C4-2B (cell line): ENCODE results near the gene HBE1.

Experiments used
- H3K27ac ChIP-seq: fragments of 450-650 bp; 2 replicates; pipeline ENCODE4 v1.5.1; 2017
- CTCF ChIP-seq: fragments of 450-650 bp; conservative IDR thresholded peaks from 2 replicates; pipeline ENCODE4 v1.5.1; 2017; ENCODE audit warnings: mild to moderate bottlenecking
- ZFX ChIP-seq: fragments of 450-650 bp; IDR thresholded peaks from 2 replicates; pipeline ENCODE4 v1.6.1; 2017

HBE1 gene

GRCh38 chr11:5228124-5228523, 41.6 kb downstream of the HBE1 start:
- no peak for TF ChIP-seq CTCF
- no peak for TF ChIP-seq ZFX
- H3K27ac ChIP-seq: no peak overlapping the region

- TF ChIP-seq CTCF: no peak
- no peak for TF ChIP-seq ZFX
- no peak overlapping the region for H3K27ac ChIP-seq
Observed at GRCh38 chr11:5227681-5228080, 42.1 kb downstream of the HBE1 start.

- TF ChIP-seq ZFX (no peak), CTCF (no peak)
Observed at GRCh38 chr11:5226732-5227310, 42.9 kb downstream of the HBE1 start, which contains the start of gene HBB. Gene HBB (minus strand): TSS chr11:5227071. CDS start chr11:5227021, 50 bp downstream.

GRCh38 chr11:5225480-5225871, 44.3 kb downstream of the HBE1 start:
- TF ChIP-seq CTCF (no peak), ZFX (no peak)
- no peak overlapping the region for H3K27ac ChIP-seq

More at GRCh38 chr11:5226732-5227310, 42.9 kb downstream of the HBE1 start, which contains the start of gene HBB:
- no peak within 1 kb of the TSS for H3K27ac ChIP-seq

GRCh38 chr11:5224538-5225479, 44.9 kb downstream of the HBE1 start:
- TF ChIP-seq CTCF: no peak
- no peak for TF ChIP-seq ZFX
- no peak overlapping the region for H3K27ac ChIP-seq

- no peak overlapping the region for H3K27ac ChIP-seq
- TF ChIP-seq CTCF (no peak), ZFX (no peak)
Observed at GRCh38 chr11:5223686-5224085, 46.1 kb downstream of the HBE1 start.

- TF ChIP-seq ZFX (no peak), CTCF (no peak)
- no peak overlapping the region for H3K27ac ChIP-seq
Observed at GRCh38 chr11:5223146-5223545, 46.6 kb downstream of the HBE1 start.
